K562 (cell line): ENCODE data around the gene TEX22. TPM values are rescaled to one million over a fixed set of nuclear protein-coding genes. Genes with fewer than 3 reads are reported as not detected.

ENCODE experiments used
- BACH1 ChIP-seq: fragments of 200-800 bp; sonication (Bioruptor generic); IDR thresholded peaks from 2 replicates; pipeline ENCODE4 v1.6.1; 2016; ENCODE audit warnings: missing genetic modification characterization, missing compliant biosample characterization
- BRD9 ChIP-seq: fragments of 450-650 bp; IDR thresholded peaks from 2 replicates; pipeline ENCODE4 v1.6.1; 2018; ENCODE audit warnings: low read depth; ENCODE audit not compliant: partially characterized antibody
- CHD2 ChIP-seq: IDR thresholded peaks from 2 replicates; pipeline ENCODE4 v1.6.1; 2011; ENCODE audit warnings: low read depth, low read length
- HIVEP1 ChIP-seq: fragments of 250-450 bp; sonication (Bioruptor Pico); IDR thresholded peaks from 2 replicates; pipeline ENCODE4 v1.4.0; 2020; ENCODE audit warnings: mild to moderate bottlenecking
- KDM4B ChIP-seq, 2 experiments: fragments of 450-650 bp in 1 of 2; sonication (generic) in 1 of 2; IDR thresholded peaks; 2 replicates each; pipeline ENCODE4 v1.6.1; 2016 to 2017; ENCODE audit warnings: borderline replicate concordance in 2 of 2, antibody characterized with exemption in 1 of 2, low read depth in 1 of 2, mild to moderate bottlenecking in 1 of 2
- MBD2 ChIP-seq: sonication (generic); IDR thresholded peaks from 2 replicates; pipeline ENCODE4 v1.6.1; 2016; ENCODE audit warnings: low read depth, borderline replicate concordance
- MIER1 ChIP-seq: fragments of 450-650 bp; IDR thresholded peaks from 2 replicates; pipeline ENCODE4 v1.6.1; 2016; ENCODE audit warnings: antibody characterized with exemption, mild to moderate bottlenecking, low read depth
- MTA1 ChIP-seq: fragments of 450-650 bp; IDR thresholded peaks from 2 replicates; pipeline ENCODE4 v1.6.1; 2017; ENCODE audit warnings: borderline replicate concordance
- NFIC ChIP-seq: fragments of 450-650 bp; IDR thresholded peaks from 2 replicates; pipeline ENCODE4 v1.6.1; 2017; ENCODE audit warnings: mild to moderate bottlenecking, inconsistent platforms
- NUFIP1 ChIP-seq: fragments of 450-650 bp; IDR thresholded peaks from 2 replicates; pipeline ENCODE4 v1.6.1; 2018; ENCODE audit not compliant: partially characterized antibody
- RAD21 ChIP-seq, 2 experiments: fragments of 250-450 bp in 1 of 2; fragments of 450-650 bp in 1 of 2; sonication (Bioruptor Pico) in 1 of 2; formaldehyde crosslinking in 1 of 2; IDR thresholded peaks in 1 of 2; conservative IDR thresholded peaks in 1 of 2; 2 replicates each; pipeline versions ENCODE4 v1.4.0 to v1.8.0; 2020 to 2022; ENCODE audit warnings: mild to moderate bottlenecking in 2 of 2, moderate library complexity in 1 of 2
- RB1 ChIP-seq: fragments of 450-650 bp; IDR thresholded peaks from 2 replicates; pipeline ENCODE4 v1.6.1; 2017; ENCODE audit warnings: low read depth, mild to moderate bottlenecking
- SMARCA5 ChIP-seq: fragments of 450-650 bp; IDR thresholded peaks from 2 replicates; pipeline ENCODE4 v1.6.1; 2016
- TCF7L2 ChIP-seq: fragments of 150-350 bp; IDR thresholded peaks from 2 replicates; pipeline ENCODE4 v1.6.1; 2016; ENCODE audit warnings: low read depth, mild to moderate bottlenecking, low read length, moderate library complexity
- TFAM ChIP-seq: fragments of 250-450 bp; sonication (Bioruptor Pico); conservative IDR thresholded peaks from 2 replicates; pipeline ENCODE4 v1.5.0; 2021; ENCODE audit warnings: mild to moderate bottlenecking, moderate library complexity
- ZNF263 ChIP-seq: sonication (generic); formaldehyde crosslinking; IDR thresholded peaks from 2 replicates; pipeline ENCODE4 v1.8.0; 2022; ENCODE audit warnings: mild to moderate bottlenecking, missing genetic modification reagents, borderline replicate concordance
- ZNF274 ChIP-seq: IDR thresholded peaks from 2 replicates; pipeline ENCODE4 v1.6.1; 2011; ENCODE audit warnings: low read depth, mild to moderate bottlenecking, low read length, moderate library complexity, borderline replicate concordance
- ZNF311 ChIP-seq: fragments of 250-450 bp; sonication (Bioruptor Pico); IDR thresholded peaks from 2 replicates; pipeline ENCODE4 v1.4.0; 2020; ENCODE audit warnings: mild to moderate bottlenecking, moderate library complexity
- ZNF551 ChIP-seq: fragments of 250-450 bp; sonication (Bioruptor Pico); IDR thresholded peaks from 2 replicates; pipeline ENCODE4 v1.5.0; 2021; ENCODE audit warnings: mild to moderate bottlenecking, moderate library complexity
- ZNF586 ChIP-seq: fragments of 450-650 bp; formaldehyde crosslinking; conservative IDR thresholded peaks from 2 replicates; pipeline ENCODE4 v1.4.0; 2020; ENCODE audit warnings: mild to moderate bottlenecking, moderate library complexity
- ZNF77 ChIP-seq: fragments of 250-450 bp; sonication (Bioruptor Pico); IDR thresholded peaks from 2 replicates; pipeline ENCODE4 v1.5.0; 2020
- polyA plus RNA-seq, 8 experiments: library from polyadenylated mRNA; depleted of rRNA in 4 of 8; stranded (reverse) in 5 of 8; unstranded in 3 of 8; fragments of >200 nt; fragmentation: Nextera tagmentation in 2 of 8; fragmentation: Illumina TruSeq in 1 of 8; extraction: Ambion mirVana in 2 of 8; extraction: Trizol in 1 of 8; gene quantifications; 2 replicates each; pipeline versions ENCODE4 v1.2.1 to v1.2.3, GENCODE V29; 2011 to 2014; ENCODE audit warnings: inconsistent platforms in 1 of 8, missing spikeins in 1 of 8
- total RNA-seq, 7 experiments: library from RNA; depleted of rRNA in 6 of 7; stranded (reverse); fragments of >200 nt in 6 of 7; fragmentation: Illumina TruSeq in 2 of 7; extraction: Trizol in 2 of 7; gene quantifications; 2 replicates each; pipeline versions ENCODE4 v1.2.1 to v1.2.3, GENCODE V29; 2011 to 2021; ENCODE audit warnings: low replicate concordance in 1 of 7
- TF ChIP-seq, protein P1 (sequence below), 2 experiments: fragments of 200-800 bp in 1 of 2; sonication (Bioruptor generic) in 1 of 2; sonication (generic) in 1 of 2; formaldehyde crosslinking in 1 of 2; IDR thresholded peaks in 1 of 2; conservative IDR thresholded peaks in 1 of 2; 2 replicates each; pipeline versions ENCODE4 v1.5.0 to v1.6.1; 2016 to 2020; ENCODE audit warnings: missing compliant biosample characterization in 1 of 2, missing genetic modification characterization in 1 of 2, missing genetic modification reagents in 1 of 2
- TF ChIP-seq, protein P2 (sequence below), 2 experiments: IDR thresholded peaks; 2 replicates each; pipeline ENCODE4 v1.6.1; 2011; ENCODE audit warnings: borderline replicate concordance in 1 of 2, control low read depth in 1 of 2, low read depth in 1 of 2, low read length in 1 of 2, mild to moderate bottlenecking in 1 of 2, mixed read lengths in 1 of 2, moderate library complexity in 1 of 2; ENCODE audit not compliant: insufficient read depth in 1 of 2, insufficient read length in 1 of 2, poor library complexity in 1 of 2, severe bottlenecking in 1 of 2; ENCODE audit errors: extremely low read depth in 1 of 2
- TF ChIP-seq, protein P3 (sequence below): fragments of 250-450 bp; sonication (Bioruptor Pico); IDR thresholded peaks from 2 replicates; pipeline ENCODE4 v1.5.0; 2020; ENCODE audit warnings: mild to moderate bottlenecking
- TF ChIP-seq, protein P4 (sequence below): sonication (generic); formaldehyde crosslinking; IDR thresholded peaks from 2 replicates; pipeline ENCODE4 v1.8.1; 2023; ENCODE audit warnings: mild to moderate bottlenecking, missing genetic modification reagents

Gene TEX22
- total and polyA plus RNA-seq, 9 of the 15 experiments (the other 6 are each of a cell fraction or from before 2014, with no cell fraction given) = 0.04 to 1.7 (median 0.23) TPM; not detected in 2

DNA sequence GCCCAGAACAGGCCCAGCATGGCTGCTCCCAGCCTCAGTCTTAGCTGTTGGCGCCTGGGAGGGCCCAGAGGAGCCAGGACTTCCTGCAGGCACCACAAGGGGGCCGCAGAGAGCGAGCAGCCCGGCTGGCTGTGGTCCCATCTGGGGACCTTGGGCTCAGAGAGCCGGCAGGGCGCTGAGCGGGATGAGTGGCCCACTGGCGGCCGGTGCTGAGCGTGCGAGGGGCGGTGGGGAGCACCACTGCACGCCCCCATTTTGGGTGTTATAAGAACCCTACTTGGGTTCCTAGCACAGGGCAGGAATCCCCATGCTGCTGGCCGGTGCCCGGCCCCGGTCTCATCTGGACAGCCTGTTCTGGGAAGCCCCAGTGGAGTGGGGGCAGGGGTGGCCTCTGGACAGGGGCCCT, 50.4 kb downstream of the TEX22 start (continued):
- TF ChIP-seq, protein P1, sequence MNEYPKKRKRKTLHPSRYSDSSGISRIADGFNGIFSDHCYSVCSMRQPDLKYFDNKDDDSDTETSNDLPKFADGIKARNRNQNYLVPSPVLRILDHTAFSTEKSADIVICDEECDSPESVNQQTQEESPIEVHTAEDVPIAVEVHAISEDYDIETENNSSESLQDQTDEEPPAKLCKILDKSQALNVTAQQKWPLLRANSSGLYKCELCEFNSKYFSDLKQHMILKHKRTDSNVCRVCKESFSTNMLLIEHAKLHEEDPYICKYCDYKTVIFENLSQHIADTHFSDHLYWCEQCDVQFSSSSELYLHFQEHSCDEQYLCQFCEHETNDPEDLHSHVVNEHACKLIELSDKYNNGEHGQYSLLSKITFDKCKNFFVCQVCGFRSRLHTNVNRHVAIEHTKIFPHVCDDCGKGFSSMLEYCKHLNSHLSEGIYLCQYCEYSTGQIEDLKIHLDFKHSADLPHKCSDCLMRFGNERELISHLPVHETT (CRISPR knock-in tag; conservative IDR thresholded peaks at IDR 0.05 in 1 of 2, IDR thresholded peaks at IDR 0.05 in 1 of 2) = no peak
- TF ChIP-seq, protein P2, sequence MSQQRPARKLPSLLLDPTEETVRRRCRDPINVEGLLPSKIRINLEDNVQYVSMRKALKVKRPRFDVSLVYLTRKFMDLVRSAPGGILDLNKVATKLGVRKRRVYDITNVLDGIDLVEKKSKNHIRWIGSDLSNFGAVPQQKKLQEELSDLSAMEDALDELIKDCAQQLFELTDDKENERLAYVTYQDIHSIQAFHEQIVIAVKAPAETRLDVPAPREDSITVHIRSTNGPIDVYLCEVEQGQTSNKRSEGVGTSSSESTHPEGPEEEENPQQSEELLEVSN (IDR thresholded peaks at IDR 0.05; ENCODE audit: borderline replicate concordance in 1 of 2, extremely low read depth in 1 of 2, insufficient read depth in 1 of 2, insufficient read length in 1 of 2, low read depth in 1 of 2, low read length in 1 of 2, poor library complexity in 1 of 2, severe bottlenecking in 1 of 2) = no peak
- TF ChIP-seq HIVEP1 (CRISPR knock-in tag) (no peak), ZNF77 (no peak), KDM4B (IDR thresholded peaks at IDR 0.05; ENCODE audit: borderline replicate concordance in 2 of 2, low read depth in 1 of 2) (no peak), ZNF274 (no peak), RAD21 (CRISPR knock-in tag; conservative IDR thresholded peaks at IDR 0.05 in 1 of 2, IDR thresholded peaks at IDR 0.05 in 1 of 2) (peak; percentile 36 to 59; a peak in 3 of 4 replicates), TFAM (no peak), ZNF263 (no peak; the same call in 1 of the 2 replicates), RB1 (peak; percentile 69; the same call in 1 of the 2 replicates), TCF7L2 (no peak), ZNF586 (CRISPR knock-in tag) (no peak), NFIC (peak; percentile 34; the same call in 1 of the 2 replicates), CHD2 (no peak), MTA1 (no peak), ZNF551 (CRISPR knock-in tag) (no peak), SMARCA5 (no peak), MBD2 (no peak), BACH1 (no peak), ZNF311 (CRISPR knock-in tag) (no peak), MIER1 (no peak), BRD9 (no peak), NUFIP1 (no peak)
- TF ChIP-seq, protein P3, sequence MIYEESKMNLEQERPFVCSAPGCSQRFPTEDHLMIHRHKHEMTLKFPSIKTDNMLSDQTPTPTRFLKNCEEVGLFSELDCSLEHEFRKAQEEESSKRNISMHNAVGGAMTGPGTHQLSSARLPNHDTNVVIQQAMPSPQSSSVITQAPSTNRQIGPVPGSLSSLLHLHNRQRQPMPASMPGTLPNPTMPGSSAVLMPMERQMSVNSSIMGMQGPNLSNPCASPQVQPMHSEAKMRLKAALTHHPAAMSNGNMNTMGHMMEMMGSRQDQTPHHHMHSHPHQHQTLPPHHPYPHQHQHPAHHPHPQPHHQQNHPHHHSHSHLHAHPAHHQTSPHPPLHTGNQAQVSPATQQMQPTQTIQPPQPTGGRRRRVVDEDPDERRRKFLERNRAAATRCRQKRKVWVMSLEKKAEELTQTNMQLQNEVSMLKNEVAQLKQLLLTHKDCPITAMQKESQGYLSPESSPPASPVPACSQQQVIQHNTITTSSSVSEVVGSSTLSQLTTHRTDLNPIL (CRISPR knock-in tag) = no peak
- TF ChIP-seq, protein P4, sequence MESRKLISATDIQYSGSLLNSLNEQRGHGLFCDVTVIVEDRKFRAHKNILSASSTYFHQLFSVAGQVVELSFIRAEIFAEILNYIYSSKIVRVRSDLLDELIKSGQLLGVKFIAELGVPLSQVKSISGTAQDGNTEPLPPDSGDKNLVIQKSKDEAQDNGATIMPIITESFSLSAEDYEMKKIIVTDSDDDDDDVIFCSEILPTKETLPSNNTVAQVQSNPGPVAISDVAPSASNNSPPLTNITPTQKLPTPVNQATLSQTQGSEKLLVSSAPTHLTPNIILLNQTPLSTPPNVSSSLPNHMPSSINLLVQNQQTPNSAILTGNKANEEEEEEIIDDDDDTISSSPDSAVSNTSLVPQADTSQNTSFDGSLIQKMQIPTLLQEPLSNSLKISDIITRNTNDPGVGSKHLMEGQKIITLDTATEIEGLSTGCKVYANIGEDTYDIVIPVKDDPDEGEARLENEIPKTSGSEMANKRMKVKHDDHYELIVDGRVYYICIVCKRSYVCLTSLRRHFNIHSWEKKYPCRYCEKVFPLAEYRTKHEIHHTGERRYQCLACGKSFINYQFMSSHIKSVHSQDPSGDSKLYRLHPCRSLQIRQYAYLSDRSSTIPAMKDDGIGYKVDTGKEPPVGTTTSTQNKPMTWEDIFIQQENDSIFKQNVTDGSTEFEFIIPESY (CRISPR knock-in tag) = peak; percentile 98
